ENCODE results near the gene EHF. TPM values are rescaled to one million over a fixed set of nuclear protein-coding genes. Genes with fewer than 3 reads are reported as not detected.

The EHF gene
- total and polyA plus RNA-seq, 10 donors = 0.02 to 1.8 (median 0.40) TPM; not detected in 2

DNA sequence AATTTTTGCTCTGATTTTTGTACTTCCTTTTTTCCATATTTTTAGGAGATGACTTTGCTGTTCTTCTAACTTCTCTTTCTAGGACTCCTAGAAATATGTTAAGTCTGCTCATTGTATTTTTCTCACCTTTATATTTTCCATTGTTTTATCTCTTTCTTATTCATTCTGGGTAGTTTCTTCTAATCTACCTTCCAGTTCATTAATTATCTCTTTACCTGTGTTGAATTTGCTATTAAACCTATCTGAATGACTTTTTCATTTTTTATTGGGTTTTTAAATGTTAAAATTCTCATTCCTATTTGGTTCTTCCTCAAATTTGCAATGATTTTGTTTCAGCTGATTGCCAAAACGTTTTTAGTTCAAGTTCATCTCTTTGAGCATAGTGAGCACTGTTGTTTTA is 27.8 kb upstream of the EHF start:
- no peaks in the 10 kb centered on the region for H3K4me1 ChIP-seq
- H3K27me3 ChIP-seq (replicated peaks in 1 of 7) = peaks cover 0 to 2% (median 0%) of the 10 kb centered on the region in 7 donors
- no peak for DNase-seq
- no peak overlapping the region for H3K4me3 ChIP-seq
- TF ChIP-seq POLR2AphosphoS5 (IDR thresholded peaks at IDR 0.05) = no peak
- TF ChIP-seq, protein P1, sequence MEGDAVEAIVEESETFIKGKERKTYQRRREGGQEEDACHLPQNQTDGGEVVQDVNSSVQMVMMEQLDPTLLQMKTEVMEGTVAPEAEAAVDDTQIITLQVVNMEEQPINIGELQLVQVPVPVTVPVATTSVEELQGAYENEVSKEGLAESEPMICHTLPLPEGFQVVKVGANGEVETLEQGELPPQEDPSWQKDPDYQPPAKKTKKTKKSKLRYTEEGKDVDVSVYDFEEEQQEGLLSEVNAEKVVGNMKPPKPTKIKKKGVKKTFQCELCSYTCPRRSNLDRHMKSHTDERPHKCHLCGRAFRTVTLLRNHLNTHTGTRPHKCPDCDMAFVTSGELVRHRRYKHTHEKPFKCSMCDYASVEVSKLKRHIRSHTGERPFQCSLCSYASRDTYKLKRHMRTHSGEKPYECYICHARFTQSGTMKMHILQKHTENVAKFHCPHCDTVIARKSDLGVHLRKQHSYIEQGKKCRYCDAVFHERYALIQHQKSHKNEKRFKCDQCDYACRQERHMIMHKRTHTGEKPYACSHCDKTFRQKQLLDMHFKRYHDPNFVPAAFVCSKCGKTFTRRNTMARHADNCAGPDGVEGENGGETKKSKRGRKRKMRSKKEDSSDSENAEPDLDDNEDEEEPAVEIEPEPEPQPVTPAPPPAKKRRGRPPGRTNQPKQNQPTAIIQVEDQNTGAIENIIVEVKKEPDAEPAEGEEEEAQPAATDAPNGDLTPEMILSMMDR (IDR thresholded peaks at IDR 0.05 in 8 of 11, conservative IDR thresholded peaks at IDR 0.05 in 3 of 11) = no peak
- TF ChIP-seq POLR2A (IDR thresholded peaks at IDR 0.05) = no peak
- peaks cover 0 to 13% (median 0%) of the 10 kb centered on the region in 8 donors for H3K9me3 ChIP-seq
- intact Hi-C loops (cut with DNase I; ENCODE audit: low total_unique reads) = no loop called here
- H3K36me3 ChIP-seq = no peaks in the 10 kb centered on the region
- 11 to 26% (median 16%) methylated on average over 1 of the region's 1 CpG for WGBS, 5 donors
- H3K27ac ChIP-seq = no peak overlapping the region

DNA sequence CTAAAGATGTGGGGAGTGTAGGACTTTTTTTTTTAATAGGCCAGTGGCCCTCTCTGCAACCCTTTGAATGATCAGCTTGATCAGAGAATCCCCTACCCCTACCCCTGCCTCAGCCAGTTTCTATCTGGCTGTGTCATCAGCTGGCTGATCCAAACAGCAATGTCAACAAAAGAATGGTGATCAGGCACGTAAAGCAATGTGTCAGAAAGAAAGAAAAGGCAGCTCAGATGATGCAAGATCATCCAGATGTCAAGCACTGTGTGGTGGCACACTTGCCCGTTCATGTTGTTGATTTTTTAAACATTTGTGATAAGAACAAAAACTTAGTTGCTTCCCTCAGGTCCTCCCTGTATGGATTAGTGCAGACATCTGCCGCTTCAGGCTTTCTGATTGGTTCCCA is 26.3 kb upstream of the EHF start:
- Histone ChIP-seq H3K27ac (no peak overlapping the region), H3K36me3 (no peaks in the 10 kb centered on the region), H3K9me3 (peaks cover 0 to 13% (median 0%) of the 10 kb centered on the region in 8 donors), H3K4me3 (no peak overlapping the region), H3K4me1 (peaks cover 0 to 5% (median 0%) of the 10 kb centered on the region in 6 donors), H3K27me3 (replicated peaks in 1 of 7) (peaks cover 0 to 2% (median 0%) of the 10 kb centered on the region in 7 donors)
- 63 to 83% (median 82%) methylated on average over 3 of the region's 3 CpGs for WGBS, 5 donors
- TF ChIP-seq, protein P1 (IDR thresholded peaks at IDR 0.05 in 8 of 11, conservative IDR thresholded peaks at IDR 0.05 in 3 of 11) = no peak
- TF ChIP-seq POLR2A (IDR thresholded peaks at IDR 0.05) = no peak
- no peak for TF ChIP-seq POLR2AphosphoS5 (IDR thresholded peaks at IDR 0.05)
- DNase-seq = no peak
- intact Hi-C loops (cut with DNase I; ENCODE audit: low total_unique reads) = no loop called here

GRCh38 chr11:34595391-34595790 is 25.5 kb upstream of the EHF start:
- H3K4me3 ChIP-seq = no peak overlapping the region
- peaks cover 0 to 12% (median 0%) of the 10 kb centered on the region in 6 donors for H3K4me1 ChIP-seq
- no peak overlapping the region for H3K27ac ChIP-seq
- DNase-seq = no peak
- intact Hi-C loops (cut with DNase I; ENCODE audit: low total_unique reads) = no loop called here
- TF ChIP-seq, protein P1 (IDR thresholded peaks at IDR 0.05 in 8 of 11, conservative IDR thresholded peaks at IDR 0.05 in 3 of 11) = no peak
- TF ChIP-seq POLR2A (IDR thresholded peaks at IDR 0.05) = no peak
- no peak for TF ChIP-seq POLR2AphosphoS5 (IDR thresholded peaks at IDR 0.05)
- 70 to 83% (median 82%) methylated on average over 2 of the region's 2 CpGs for WGBS, 5 donors
- peaks cover 0 to 2% (median 0%) of the 10 kb centered on the region in 7 donors for H3K27me3 ChIP-seq (replicated peaks in 1 of 7)
- H3K36me3 ChIP-seq = no peaks in the 10 kb centered on the region
- peaks cover 0 to 13% (median 0%) of the 10 kb centered on the region in 8 donors for H3K9me3 ChIP-seq

DNA sequence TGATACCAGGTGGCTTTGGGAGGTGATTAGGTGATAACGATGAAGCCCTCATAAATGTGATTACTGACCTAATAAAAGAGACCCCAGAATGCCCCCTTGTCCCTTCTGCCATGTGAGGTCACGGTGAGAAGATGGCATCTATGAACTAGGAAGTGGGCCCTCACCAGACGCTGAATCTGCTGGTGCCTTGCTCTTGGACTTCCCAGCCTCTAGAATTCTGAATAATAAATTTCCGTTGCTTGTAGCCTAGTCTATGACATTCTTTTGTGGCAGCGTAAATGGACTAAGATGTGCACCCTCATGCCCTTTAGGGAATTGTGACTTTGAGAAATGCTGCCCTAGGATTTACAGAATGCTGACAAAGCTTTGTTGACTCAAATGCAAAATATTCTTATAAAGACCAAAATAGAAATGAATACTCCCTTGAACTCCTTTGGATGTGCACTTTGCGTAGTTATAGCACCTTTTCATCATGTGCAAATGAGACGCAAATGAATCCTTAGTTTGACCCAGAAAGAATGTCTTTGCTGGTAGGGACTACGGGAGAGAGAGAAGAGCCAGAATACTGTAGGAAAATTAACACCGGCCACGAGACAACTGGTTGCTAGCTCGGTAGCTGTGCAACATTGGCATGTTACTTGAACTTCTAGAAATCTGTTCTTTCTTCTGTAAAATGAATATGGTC is 24.8 kb upstream of the EHF start:
- Histone ChIP-seq H3K27ac (no peak overlapping the region), H3K9me3 (peaks cover 0 to 13% (median 0%) of the 10 kb centered on the region in 8 donors), H3K27me3 (replicated peaks in 1 of 7) (peaks cover 0 to 2% (median 0%) of the 10 kb centered on the region in 7 donors), H3K4me3 (no peak overlapping the region), H3K36me3 (no peaks in the 10 kb centered on the region), H3K4me1 (peaks cover 0 to 12% (median 0%) of the 10 kb centered on the region in 6 donors)
- no peak for DNase-seq
- 91 to 96% (median 93%) methylated on average over 11 of the region's 11 CpGs for WGBS, 5 donors
- intact Hi-C loops (cut with DNase I; ENCODE audit: low total_unique reads) = no loop called here
- TF ChIP-seq POLR2AphosphoS5 (IDR thresholded peaks at IDR 0.05) (no peak), POLR2A (IDR thresholded peaks at IDR 0.05) (no peak)
- TF ChIP-seq, protein P1 (IDR thresholded peaks at IDR 0.05 in 8 of 11, conservative IDR thresholded peaks at IDR 0.05 in 3 of 11) = no peak

Data from spleen (tissue), 11 donors.